Fibroblast of upper back skin (primary cell): ENCODE measurements around the gene PHF21A.

Experiments
- DNase-seq: peaks from one replicate; pipeline ENCODE4 v3.0.0-alpha.2; 2013

Gene PHF21A

GRCh38 chr11:45931739-45932138 lies 189.5 kb downstream of the PHF21A start:
- DNase-seq: no peak

GRCh38 chr11:45930951-45931570 lies 190.2 kb downstream of the PHF21A start:
- DNase-seq: no peak

- no peak for DNase-seq
These were observed 191.0 kb downstream of the PHF21A start for GRCh38 chr11:45930031-45930794.

- no peak for DNase-seq
These were observed 191.7 kb downstream of the PHF21A start for GRCh38 chr11:45929486-45930030.

GRCh38 chr11:45928535-45929215 lies 192.6 kb downstream of the PHF21A start:
- DNase-seq: no peak

- DNase-seq: no peak
These were observed 193.4 kb downstream of the PHF21A start for GRCh38 chr11:45927684-45928413.

GRCh38 chr11:45927332-45927683 lies 193.9 kb downstream of the PHF21A start:
- DNase-seq: no peak

- DNase-seq: no peak
These were observed 194.5 kb downstream of the PHF21A start for GRCh38 chr11:45926536-45927331.

- DNase-seq: no peak
These were observed 195.3 kb downstream of the PHF21A start for GRCh38 chr11:45926001-45926401.

GRCh38 chr11:45925550-45925949 lies 195.7 kb downstream of the PHF21A start:
- no peak for DNase-seq

- DNase-seq: no peak
These were observed 196.3 kb downstream of the PHF21A start for GRCh38 chr11:45924927-45925326.

GRCh38 chr11:45924036-45924915 lies 197.0 kb downstream of the PHF21A start:
- DNase-seq: no peak

GRCh38 chr11:45922425-45923082 lies 198.7 kb downstream of the PHF21A start, which contains the start of gene LARGE2:
LARGE2 (plus strand) TSS chr11:45922656; CDS start chr11:45922883, 227 bp downstream.
- DNase-seq: no peak

GRCh38 chr11:45921561-45922424 lies 199.5 kb downstream of the PHF21A start:
- DNase-seq: no peak

GRCh38 chr11:45920531-45921477 lies 200.4 kb downstream of the PHF21A start:
- DNase-seq: no peak

GRCh38 chr11:45919806-45920530 lies 201.3 kb downstream of the PHF21A start:
- no peak for DNase-seq

- DNase-seq: no peak
These were observed 202.1 kb downstream of the PHF21A start for GRCh38 chr11:45918962-45919675.
